HG02973 (cell line): Measurements from ENCODE around the gene ARID1B.

Experiments
- ATAC-seq: cut with Tn5 transposase; IDR thresholded peaks from one replicate; pipeline ENCODE4 v1.9.1; 2021; ENCODE audit warnings: moderate library complexity; ENCODE audit not compliant: unreplicated experiment

ARID1B gene

GRCh38 chr6:156954816-156955215 is 177.6 kb downstream of the ARID1B start:
- ATAC-seq: no peak

GRCh38 chr6:156955494-156956183 is 178.5 kb downstream of the ARID1B start:
- ATAC-seq: no peak

GRCh38 chr6:156956286-156956685 is 179.1 kb downstream of the ARID1B start:
- no peak for ATAC-seq

GRCh38 chr6:156957931-156958547 is 180.9 kb downstream of the ARID1B start:
- ATAC-seq: peak; percentile 78

GRCh38 chr6:156960525-156960924 is 183.3 kb downstream of the ARID1B start:
- ATAC-seq: no peak

GRCh38 chr6:156961282-156961892 is 184.2 kb downstream of the ARID1B start:
- ATAC-seq: no peak

GRCh38 chr6:156963712-156964700 is 186.8 kb downstream of the ARID1B start:
- ATAC-seq: no peak

GRCh38 chr6:156967852-156968251 is 190.7 kb downstream of the ARID1B start:
- ATAC-seq: no peak

- no peak for ATAC-seq
These were observed 192.1 kb downstream of the ARID1B start for GRCh38 chr6:156969233-156969632.

- ATAC-seq: no peak
These were observed 193.5 kb downstream of the ARID1B start for GRCh38 chr6:156970595-156971112.

- no peak for ATAC-seq
These were observed 194.1 kb downstream of the ARID1B start for GRCh38 chr6:156971153-156971885.

GRCh38 chr6:156972145-156972544 is 195.0 kb downstream of the ARID1B start:
- ATAC-seq: no peak

- no peak for ATAC-seq
These were observed 197.7 kb downstream of the ARID1B start for GRCh38 chr6:156974830-156975261.

GRCh38 chr6:156975414-156975813 is 198.2 kb downstream of the ARID1B start:
- ATAC-seq: no peak

GRCh38 chr6:156976216-156977127 is 199.3 kb downstream of the ARID1B start:
- no peak for ATAC-seq

- ATAC-seq: no peak
These were observed 200.5 kb downstream of the ARID1B start for GRCh38 chr6:156977527-156978291.

GRCh38 chr6:156978948-156979347 is 201.8 kb downstream of the ARID1B start:
- ATAC-seq: peak; percentile 45

- ATAC-seq: no peak
These were observed 203.3 kb downstream of the ARID1B start for GRCh38 chr6:156980515-156980914.
